ENCODE data around the gene TRPM8. TPM values are rescaled to one million over a fixed set of nuclear protein-coding genes. Genes with fewer than 3 reads are reported as not detected.

TRPM8 gene
- total and polyA plus RNA-seq, 2 experiments from 2014 or later = 0.11 to 0.14 TPM

- H3K4me1 ChIP-seq (ENCODE audit: insufficient read depth) = no peaks in the 10 kb centered on the region
- no peaks in the 10 kb centered on the region for H3K79me2 ChIP-seq (replicated peaks; ENCODE audit: insufficient read depth)
- no peaks in the 10 kb centered on the region for H3K27me3 Mint-ChIP-seq (ENCODE audit: insufficient read depth, low read depth, poor library complexity)
- no peak overlapping the region for H3K4me2 ChIP-seq
- H3K4me3 Mint-ChIP-seq = no peak overlapping the region
- no peaks in the 10 kb centered on the region for H3K9me2 ChIP-seq (ENCODE audit: insufficient read depth)
- TF ChIP-seq, protein P1, sequence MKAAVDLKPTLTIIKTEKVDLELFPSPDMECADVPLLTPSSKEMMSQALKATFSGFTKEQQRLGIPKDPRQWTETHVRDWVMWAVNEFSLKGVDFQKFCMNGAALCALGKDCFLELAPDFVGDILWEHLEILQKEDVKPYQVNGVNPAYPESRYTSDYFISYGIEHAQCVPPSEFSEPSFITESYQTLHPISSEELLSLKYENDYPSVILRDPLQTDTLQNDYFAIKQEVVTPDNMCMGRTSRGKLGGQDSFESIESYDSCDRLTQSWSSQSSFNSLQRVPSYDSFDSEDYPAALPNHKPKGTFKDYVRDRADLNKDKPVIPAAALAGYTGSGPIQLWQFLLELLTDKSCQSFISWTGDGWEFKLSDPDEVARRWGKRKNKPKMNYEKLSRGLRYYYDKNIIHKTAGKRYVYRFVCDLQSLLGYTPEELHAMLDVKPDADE (IDR thresholded peaks at IDR 0.05) = no peak
- TF ChIP-seq, protein P2, sequence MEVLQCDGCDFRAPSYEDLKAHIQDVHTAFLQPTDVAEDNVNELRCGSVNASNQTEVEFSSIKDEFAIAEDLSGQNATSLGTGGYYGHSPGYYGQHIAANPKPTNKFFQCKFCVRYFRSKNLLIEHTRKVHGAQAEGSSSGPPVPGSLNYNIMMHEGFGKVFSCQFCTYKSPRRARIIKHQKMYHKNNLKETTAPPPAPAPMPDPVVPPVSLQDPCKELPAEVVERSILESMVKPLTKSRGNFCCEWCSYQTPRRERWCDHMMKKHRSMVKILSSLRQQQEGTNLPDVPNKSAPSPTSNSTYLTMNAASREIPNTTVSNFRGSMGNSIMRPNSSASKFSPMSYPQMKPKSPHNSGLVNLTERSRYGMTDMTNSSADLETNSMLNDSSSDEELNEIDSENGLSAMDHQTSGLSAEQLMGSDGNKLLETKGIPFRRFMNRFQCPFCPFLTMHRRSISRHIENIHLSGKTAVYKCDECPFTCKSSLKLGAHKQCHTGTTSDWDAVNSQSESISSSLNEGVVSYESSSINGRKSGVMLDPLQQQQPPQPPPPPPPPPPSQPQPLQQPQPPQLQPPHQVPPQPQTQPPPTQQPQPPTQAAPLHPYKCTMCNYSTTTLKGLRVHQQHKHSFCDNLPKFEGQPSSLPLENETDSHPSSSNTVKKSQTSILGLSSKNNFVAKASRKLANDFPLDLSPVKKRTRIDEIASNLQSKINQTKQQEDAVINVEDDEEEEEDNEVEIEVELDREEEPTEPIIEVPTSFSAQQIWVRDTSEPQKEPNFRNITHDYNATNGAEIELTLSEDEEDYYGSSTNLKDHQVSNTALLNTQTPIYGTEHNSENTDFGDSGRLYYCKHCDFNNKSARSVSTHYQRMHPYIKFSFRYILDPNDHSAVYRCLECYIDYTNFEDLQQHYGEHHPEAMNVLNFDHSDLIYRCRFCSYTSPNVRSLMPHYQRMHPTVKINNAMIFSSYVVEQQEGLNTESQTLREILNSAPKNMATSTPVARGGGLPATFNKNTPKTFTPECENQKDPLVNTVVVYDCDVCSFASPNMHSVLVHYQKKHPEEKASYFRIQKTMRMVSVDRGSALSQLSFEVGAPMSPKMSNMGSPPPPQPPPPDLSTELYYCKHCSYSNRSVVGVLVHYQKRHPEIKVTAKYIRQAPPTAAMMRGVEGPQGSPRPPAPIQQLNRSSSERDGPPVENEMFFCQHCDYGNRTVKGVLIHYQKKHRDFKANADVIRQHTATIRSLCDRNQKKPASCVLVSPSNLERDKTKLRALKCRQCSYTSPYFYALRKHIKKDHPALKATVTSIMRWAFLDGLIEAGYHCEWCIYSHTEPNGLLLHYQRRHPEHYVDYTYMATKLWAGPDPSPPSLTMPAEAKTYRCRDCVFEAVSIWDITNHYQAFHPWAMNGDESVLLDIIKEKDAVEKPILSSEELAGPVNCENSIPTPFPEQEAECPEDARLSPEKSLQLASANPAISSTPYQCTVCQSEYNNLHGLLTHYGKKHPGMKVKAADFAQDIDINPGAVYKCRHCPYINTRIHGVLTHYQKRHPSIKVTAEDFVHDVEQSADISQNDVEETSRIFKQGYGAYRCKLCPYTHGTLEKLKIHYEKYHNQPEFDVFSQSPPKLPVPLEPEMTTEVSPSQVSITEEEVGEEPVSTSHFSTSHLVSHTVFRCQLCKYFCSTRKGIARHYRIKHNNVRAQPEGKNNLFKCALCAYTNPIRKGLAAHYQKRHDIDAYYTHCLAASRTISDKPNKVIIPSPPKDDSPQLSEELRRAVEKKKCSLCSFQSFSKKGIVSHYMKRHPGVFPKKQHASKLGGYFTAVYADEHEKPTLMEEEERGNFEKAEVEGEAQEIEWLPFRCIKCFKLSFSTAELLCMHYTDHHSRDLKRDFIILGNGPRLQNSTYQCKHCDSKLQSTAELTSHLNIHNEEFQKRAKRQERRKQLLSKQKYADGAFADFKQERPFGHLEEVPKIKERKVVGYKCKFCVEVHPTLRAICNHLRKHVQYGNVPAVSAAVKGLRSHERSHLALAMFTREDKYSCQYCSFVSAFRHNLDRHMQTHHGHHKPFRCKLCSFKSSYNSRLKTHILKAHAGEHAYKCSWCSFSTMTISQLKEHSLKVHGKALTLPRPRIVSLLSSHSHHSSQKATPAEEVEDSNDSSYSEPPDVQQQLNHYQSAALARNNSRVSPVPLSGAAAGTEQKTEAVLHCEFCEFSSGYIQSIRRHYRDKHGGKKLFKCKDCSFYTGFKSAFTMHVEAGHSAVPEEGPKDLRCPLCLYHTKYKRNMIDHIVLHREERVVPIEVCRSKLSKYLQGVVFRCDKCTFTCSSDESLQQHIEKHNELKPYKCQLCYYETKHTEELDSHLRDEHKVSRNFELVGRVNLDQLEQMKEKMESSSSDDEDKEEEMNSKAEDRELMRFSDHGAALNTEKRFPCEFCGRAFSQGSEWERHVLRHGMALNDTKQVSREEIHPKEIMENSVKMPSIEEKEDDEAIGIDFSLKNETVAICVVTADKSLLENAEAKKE (CRISPR knock-in tag; IDR thresholded peaks at IDR 0.05) = no peak
- no peak for TF ChIP-seq STAT1 (IDR thresholded peaks at IDR 0.05; ENCODE audit: unreplicated experiment)
- no peak for TF ChIP-seq ZNF331 (CRISPR knock-in tag; IDR thresholded peaks at IDR 0.05; ENCODE audit: low read depth)
- no peak for TF ChIP-seq POLR2AphosphoS5 (IDR thresholded peaks at IDR 0.05; ENCODE audit: low read depth)
- TF ChIP-seq CTCF (conservative IDR thresholded peaks at IDR 0.05; ENCODE audit: low read depth in 2 of 2) = no peak
- TF ChIP-seq NANOG (IDR thresholded peaks at IDR 0.05; ENCODE audit: borderline replicate concordance) = no peak
- no peak for TF ChIP-seq ZNF114 (CRISPR knock-in tag; IDR thresholded peaks at IDR 0.05)
- no peak for TF ChIP-seq EZH2 (IDR thresholded peaks at IDR 0.05; ENCODE audit: low read depth, unreplicated experiment)
- no peak for TF ChIP-seq CREB1 (CRISPR knock-in tag; IDR thresholded peaks at IDR 0.05; ENCODE audit: low read depth)
- ATAC-seq (no peak), DNase-seq (ENCODE audit: low spot score) (no peak)
- no peaks in the 10 kb centered on the region for H3K27me3 ChIP-seq (ENCODE audit: insufficient read depth)
- H3K4me3 ChIP-seq = no peak overlapping the region
- H4K20me1 ChIP-seq (replicated peaks; ENCODE audit: insufficient read depth) = no peaks in the 10 kb centered on the region
- peaks cover 4% of the 10 kb centered on the region; the same call in 2 of the 3 replicates for H3K9me3 Mint-ChIP-seq
- no peaks in the 10 kb centered on the region for H3K36me3 Mint-ChIP-seq (ENCODE audit: low read depth)
- no peak overlapping the region for H3K27ac ChIP-seq (ENCODE audit: low read depth)
- peaks cover 6% of the 10 kb centered on the region for H3K4me1 Mint-ChIP-seq
- H3K27ac Mint-ChIP-seq = no peak overlapping the region
- no peaks in the 10 kb centered on the region for H3F3A ChIP-seq (replicated peaks; ENCODE audit: low read depth)
- no peak overlapping the region for H2AFZ ChIP-seq
- no peaks in the 10 kb centered on the region for H3K36me3 ChIP-seq (ENCODE audit: insufficient read depth)
These were observed 62.6 kb downstream of the TRPM8 start for GRCh38 chr2:233979748-233980147.

Measured in GM23338 (cell line).